Parathyroid adenoma (tissue), 2 donors: Measurements from ENCODE around the gene TTC12.
A peak's percentile ranks its signal among the peaks of the same experiment; 100 is the strongest.

Experiments used
- H2AFZ ChIP-seq: fragments of 300-600 bp; sonication (generic); one replicate; pipeline ENCODE4 v1.7.0; 2017; ENCODE audit warnings: antibody characterized with exemption, mild to moderate bottlenecking
- H3K27ac ChIP-seq: fragments of 300-600 bp; sonication (generic); one replicate; pipeline ENCODE4 v1.7.0; 2017
- H3K27me3 ChIP-seq: fragments of 300-600 bp; sonication (generic); one replicate; pipeline ENCODE4 v1.7.0; 2017; ENCODE audit warnings: low read length; ENCODE audit not compliant: control insufficient read depth, insufficient read depth
- H3K36me3 ChIP-seq: fragments of 300-600 bp; sonication (generic); one replicate; pipeline ENCODE4 v1.7.0; 2017; ENCODE audit warnings: low read length; ENCODE audit not compliant: control insufficient read depth, insufficient read depth
- H3K4me1 ChIP-seq: fragments of 300-600 bp; sonication (generic); one replicate; pipeline ENCODE4 v1.7.0; 2017; ENCODE audit warnings: control low read depth
- H3K4me2 ChIP-seq: fragments of 300-600 bp; sonication (generic); one replicate; pipeline ENCODE4 v1.7.0; 2017; ENCODE audit warnings: low read length
- H3K4me3 ChIP-seq: fragments of 300-600 bp; sonication (generic); one replicate; pipeline ENCODE4 v1.7.0; 2017; ENCODE audit warnings: low read depth, low read length
- H3K79me2 ChIP-seq: fragments of 300-600 bp; sonication (generic); one replicate; pipeline ENCODE4 v1.7.0; 2017; ENCODE audit warnings: control low read depth
- H3K9ac ChIP-seq: fragments of 300-600 bp; sonication (generic); one replicate; pipeline ENCODE4 v1.7.0; 2017; ENCODE audit warnings: mild to moderate bottlenecking
- H3K9me3 ChIP-seq: fragments of 300-600 bp; sonication (generic); one replicate; pipeline ENCODE4 v1.7.0; 2017; ENCODE audit warnings: low read length; ENCODE audit not compliant: control insufficient read depth
- CTCF ChIP-seq: fragments of 300-600 bp; sonication (generic); IDR thresholded peaks from one replicate; pipeline ENCODE4 v1.7.0; 2017; ENCODE audit warnings: antibody characterized with exemption, mild to moderate bottlenecking
- donor health status: primary hyperparathyroidism.

TTC12 gene

GRCh38 chr11:113317339-113317738 is 3.0 kb downstream of the TTC12 start:
- Histone ChIP-seq H3K9me3 (no peaks in the 10 kb centered on the region), H2AFZ (no peak overlapping the region), H3K27ac (peak overlapping the region; percentile 69), H3K27me3 (no peaks in the 10 kb centered on the region), H3K4me3 (no peak overlapping the region), H3K79me2 (no peaks in the 10 kb centered on the region), H3K4me1 (peaks cover 19% of the 10 kb centered on the region), H3K4me2 (no peak overlapping the region), H3K36me3 (no peaks in the 10 kb centered on the region), H3K9ac (no peak overlapping the region)
- TF ChIP-seq CTCF = no peak

GRCh38 chr11:113319085-113319484 is 4.7 kb downstream of the TTC12 start:
- no peak for TF ChIP-seq CTCF
- no peaks in the 10 kb centered on the region for H3K36me3 ChIP-seq
- H3K4me3 ChIP-seq = no peak overlapping the region
- H3K4me1 ChIP-seq = peaks cover 16% of the 10 kb centered on the region
- no peaks in the 10 kb centered on the region for H3K9me3 ChIP-seq
- no peaks in the 10 kb centered on the region for H3K79me2 ChIP-seq
- H3K4me2 ChIP-seq = no peak overlapping the region
- no peaks in the 10 kb centered on the region for H3K27me3 ChIP-seq
- H3K9ac ChIP-seq = no peak overlapping the region
- no peak overlapping the region for H3K27ac ChIP-seq
- no peak overlapping the region for H2AFZ ChIP-seq

GRCh38 chr11:113322158-113322557 is 7.8 kb downstream of the TTC12 start:
- no peak for TF ChIP-seq CTCF

GRCh38 chr11:113324250-113324649 is 9.9 kb downstream of the TTC12 start:
- Histone ChIP-seq H3K4me1 (no peaks in the 10 kb centered on the region), H3K79me2 (no peaks in the 10 kb centered on the region), H3K27me3 (no peaks in the 10 kb centered on the region), H3K9ac (no peak overlapping the region), H3K36me3 (no peaks in the 10 kb centered on the region), H3K27ac (no peak overlapping the region), H3K4me2 (no peak overlapping the region), H3K4me3 (no peak overlapping the region), H2AFZ (no peak overlapping the region), H3K9me3 (no peaks in the 10 kb centered on the region)
- TF ChIP-seq CTCF = no peak

More at GRCh38 chr11:113322158-113322557, 7.8 kb downstream of the TTC12 start:
- peaks cover 11% of the 10 kb centered on the region for H3K4me1 ChIP-seq
- no peaks in the 10 kb centered on the region for H3K36me3 ChIP-seq
- H3K4me3 ChIP-seq = no peak overlapping the region
- no peak overlapping the region for H2AFZ ChIP-seq
- no peak overlapping the region for H3K4me2 ChIP-seq
- no peaks in the 10 kb centered on the region for H3K27me3 ChIP-seq
- H3K9ac ChIP-seq = no peak overlapping the region
- H3K27ac ChIP-seq = no peak overlapping the region
- H3K79me2 ChIP-seq = no peaks in the 10 kb centered on the region
- no peaks in the 10 kb centered on the region for H3K9me3 ChIP-seq

GRCh38 chr11:113329725-113330124 is 15.3 kb downstream of the TTC12 start:
- H3K4me1 ChIP-seq = no peaks in the 10 kb centered on the region
- H3K4me3 ChIP-seq = no peak overlapping the region
- no peak for TF ChIP-seq CTCF
- no peak overlapping the region for H3K9ac ChIP-seq
- H3K79me2 ChIP-seq = no peaks in the 10 kb centered on the region
- H2AFZ ChIP-seq = no peak overlapping the region
- H3K27ac ChIP-seq = no peak overlapping the region
- no peak overlapping the region for H3K4me2 ChIP-seq
- no peaks in the 10 kb centered on the region for H3K9me3 ChIP-seq
- no peaks in the 10 kb centered on the region for H3K27me3 ChIP-seq
- no peaks in the 10 kb centered on the region for H3K36me3 ChIP-seq
